ENCODE data around the gene CCDC6.

The CCDC6 gene

GRCh38 chr10:59864141-59864962, 42.0 kb downstream of the CCDC6 start:
- no peak overlapping the region for H3K4me3 ChIP-seq (ENCODE audit: low read length)
- no peak for TF ChIP-seq ZNF274 (IDR thresholded peaks at IDR 0.05; ENCODE audit: low read depth, low read length)

GRCh38 chr10:59859570-59859969, 46.8 kb downstream of the CCDC6 start:
- no peak overlapping the region for H3K4me3 ChIP-seq (ENCODE audit: low read length)
- TF ChIP-seq ZNF274 (IDR thresholded peaks at IDR 0.05; ENCODE audit: low read depth, low read length), result no peak

GRCh38 chr10:59857921-59858320, 48.4 kb downstream of the CCDC6 start:
- H3K4me3 ChIP-seq (ENCODE audit: low read length), result no peak overlapping the region
- TF ChIP-seq ZNF274 (IDR thresholded peaks at IDR 0.05; ENCODE audit: low read depth, low read length), result no peak

- TF ChIP-seq ZNF274 (IDR thresholded peaks at IDR 0.05; ENCODE audit: low read depth, low read length), result no peak
- H3K4me3 ChIP-seq (ENCODE audit: low read length), result no peak overlapping the region
These were observed 49.3 kb downstream of the CCDC6 start for GRCh38 chr10:59857049-59857448.

- no peak overlapping the region for H3K4me3 ChIP-seq (ENCODE audit: low read length)
- no peak for TF ChIP-seq ZNF274 (IDR thresholded peaks at IDR 0.05; ENCODE audit: low read depth, low read length)
These were observed 50.3 kb downstream of the CCDC6 start for GRCh38 chr10:59856104-59856503.

GRCh38 chr10:59854571-59854970, 51.8 kb downstream of the CCDC6 start:
- peak; percentile 45 for TF ChIP-seq ZNF274 (IDR thresholded peaks at IDR 0.05; ENCODE audit: low read depth, low read length)
- H3K4me3 ChIP-seq (ENCODE audit: low read length), result no peak overlapping the region

DNA sequence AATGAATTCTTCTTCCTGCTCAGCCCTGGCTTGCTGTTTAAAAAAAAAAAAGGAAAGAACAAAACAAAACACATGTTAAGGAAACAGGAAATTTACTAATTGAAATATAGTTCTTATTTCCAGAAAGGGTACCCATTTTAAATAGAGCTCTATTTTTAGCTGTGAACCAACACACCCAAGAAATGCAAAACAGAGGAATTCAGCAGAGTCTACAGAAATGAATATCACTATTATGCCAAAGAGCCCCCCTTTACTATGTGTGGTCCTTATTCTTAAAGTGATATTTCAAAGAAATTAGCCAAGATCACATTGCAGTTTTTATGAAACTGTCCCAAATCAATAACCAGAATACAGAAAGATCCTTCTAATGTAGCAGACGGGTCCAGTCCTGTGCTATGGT, 53.7 kb downstream of the CCDC6 start:
- TF ChIP-seq ZNF274 (IDR thresholded peaks at IDR 0.05; ENCODE audit: low read depth, low read length), result no peak
- no peak overlapping the region for H3K4me3 ChIP-seq (ENCODE audit: low read length)

GRCh38 chr10:59851864-59852263, 54.5 kb downstream of the CCDC6 start:
- no peak overlapping the region for H3K4me3 ChIP-seq (ENCODE audit: low read length)
- no peak for TF ChIP-seq ZNF274 (IDR thresholded peaks at IDR 0.05; ENCODE audit: low read depth, low read length)

DNA sequence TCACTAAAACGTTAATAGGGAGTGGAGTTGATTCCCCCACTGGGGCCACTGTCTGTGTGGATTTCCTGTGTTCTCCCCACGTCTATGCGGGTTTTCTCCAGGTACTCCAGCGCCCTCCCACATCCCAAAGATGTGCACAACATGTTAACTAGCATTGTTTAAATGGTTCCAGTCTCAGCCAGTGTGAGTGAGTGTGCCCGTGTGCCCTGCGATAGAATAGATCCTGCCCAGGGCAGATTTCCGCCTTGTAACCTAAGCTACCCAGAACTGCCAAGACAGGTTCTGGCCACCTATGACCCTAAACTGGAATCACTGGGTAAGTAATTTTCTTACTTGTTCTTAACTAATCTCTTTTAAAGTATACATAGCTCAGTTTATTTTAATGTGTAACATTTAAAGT, 58.5 kb downstream of the CCDC6 start:
- no peak for TF ChIP-seq ZNF274 (IDR thresholded peaks at IDR 0.05; ENCODE audit: low read depth, low read length)

DNA sequence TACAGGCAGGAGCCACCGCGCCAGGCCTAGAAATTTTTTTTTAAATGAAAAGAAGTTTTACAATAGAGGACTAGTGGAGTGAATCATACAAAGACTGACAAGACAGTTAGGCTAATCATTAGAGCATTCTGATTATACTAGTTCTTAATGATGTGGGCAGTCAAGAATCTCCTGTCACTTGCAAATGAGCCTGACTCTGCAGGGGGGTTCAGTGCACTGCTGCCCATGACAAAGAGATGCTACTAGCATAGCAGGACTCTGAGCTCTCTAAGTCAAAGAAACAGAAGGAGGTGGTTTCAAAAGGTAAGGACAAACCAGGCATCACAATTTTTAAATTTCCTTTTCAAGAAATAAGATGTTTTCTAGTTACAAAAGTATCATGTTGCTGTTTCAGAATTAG, 59.0 kb downstream of the CCDC6 start:
- no peak for TF ChIP-seq ZNF274 (IDR thresholded peaks at IDR 0.05; ENCODE audit: low read depth, low read length)
- no peak overlapping the region for H3K4me3 ChIP-seq (ENCODE audit: low read length)

More for the DNA sequence above, 58.5 kb downstream of the CCDC6 start:
- H3K4me3 ChIP-seq (ENCODE audit: low read length), result no peak overlapping the region

DNA sequence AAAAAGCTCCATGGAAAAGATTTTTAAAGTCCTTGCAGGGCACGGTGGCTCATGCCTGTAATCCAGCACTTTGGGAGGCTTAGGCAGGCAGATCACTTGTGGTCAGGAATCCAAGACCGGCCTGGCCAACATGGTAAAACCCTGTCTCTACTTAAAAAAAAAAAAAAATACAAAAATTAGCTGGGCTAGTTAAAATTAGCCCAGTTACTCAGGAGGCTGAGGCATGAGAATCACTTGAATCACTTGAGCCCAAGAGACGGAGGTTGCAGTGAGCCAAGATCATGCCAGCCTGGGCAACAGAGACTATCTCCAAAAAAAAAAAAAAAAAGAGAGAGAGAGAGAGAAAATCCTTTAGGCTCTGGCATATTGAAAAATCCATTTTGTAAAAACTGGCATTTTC, 61.9 kb downstream of the CCDC6 start:
- H3K4me3 ChIP-seq (ENCODE audit: low read length), result no peak overlapping the region
- TF ChIP-seq ZNF274 (IDR thresholded peaks at IDR 0.05; ENCODE audit: low read depth, low read length), result no peak

GRCh38 chr10:59843748-59844147, 62.6 kb downstream of the CCDC6 start:
- no peak overlapping the region for H3K4me3 ChIP-seq (ENCODE audit: low read length)
- TF ChIP-seq ZNF274 (IDR thresholded peaks at IDR 0.05; ENCODE audit: low read depth, low read length), result no peak

GRCh38 chr10:59839576-59839975, 66.8 kb downstream of the CCDC6 start:
- no peak overlapping the region for H3K4me3 ChIP-seq (ENCODE audit: low read length)
- no peak for TF ChIP-seq ZNF274 (IDR thresholded peaks at IDR 0.05; ENCODE audit: low read depth, low read length)

GRCh38 chr10:59838085-59838789, 68.1 kb downstream of the CCDC6 start:
- no peak overlapping the region for H3K4me3 ChIP-seq (ENCODE audit: low read length)
- no peak for TF ChIP-seq ZNF274 (IDR thresholded peaks at IDR 0.05; ENCODE audit: low read depth, low read length)

- no peak for TF ChIP-seq ZNF274 (IDR thresholded peaks at IDR 0.05; ENCODE audit: low read depth, low read length)
These were observed 72.5 kb downstream of the CCDC6 start for GRCh38 chr10:59833810-59834209.

More at GRCh38 chr10:59833810-59834209, 72.5 kb downstream of the CCDC6 start:
- no peak overlapping the region; the same call in 1 of the 2 replicates for H3K4me3 ChIP-seq (ENCODE audit: low read length)
